Colonic mucosa (tissue), 4 donors: Measurements from ENCODE around the gene FRMPD2. TPM values are rescaled to one million over a fixed set of nuclear protein-coding genes. Genes with fewer than 3 reads are reported as not detected.
"Not testable (repeated sequence)": the region's sequence is repeated elsewhere in the genome, so short reads cannot be mapped to it uniquely, and the experiment has no call there.

ENCODE experiments used
- DNase-seq: peaks from one replicate; pipeline ENCODE4 v3.0.0-alpha.2; 2020
- H3K27ac ChIP-seq: fragments of 200-600 bp; one replicate; pipeline ENCODE4 v1.8.0; 2021
- H3K27me3 ChIP-seq: fragments of 200-600 bp; one replicate; pipeline ENCODE4 v1.8.0; 2021
- H3K36me3 ChIP-seq: fragments of 200-600 bp; one replicate; pipeline ENCODE4 v1.8.0; 2021
- H3K4me1 ChIP-seq: fragments of 200-600 bp; one replicate; pipeline ENCODE4 v1.8.0; 2021; ENCODE audit warnings: mild to moderate bottlenecking
- H3K4me3 ChIP-seq: fragments of 200-600 bp; one replicate; pipeline ENCODE4 v1.8.0; 2021
- H3K9ac ChIP-seq, 2 donors: one replicate each; pipeline ENCODE4 v1.7.0; 2013; ENCODE audit warnings: control low read depth in 2 of 2, low read depth in 2 of 2, low read length in 2 of 2
- H3K9me3 ChIP-seq: fragments of 200-600 bp; one replicate; pipeline ENCODE4 v1.8.0; 2021
- CTCF ChIP-seq: fragments of 200-600 bp; IDR thresholded peaks from one replicate; pipeline ENCODE4 v1.8.0; 2022; ENCODE audit warnings: antibody characterized with exemption, mild to moderate bottlenecking
- intact Hi-C: fragments of 100-400 bp; cut with DNase I; formaldehyde crosslinking; loops from one replicate; pipeline ENCODE4 v1.14.1; 2022
- total RNA-seq, 2 donors: library from RNA; stranded (reverse); fragmentation: NEBNext Ultra II Directional in 1 of 2; extraction: Animal tissue kit (Norgen Biotek cat#: 25700) in 1 of 2; gene quantifications; one replicate each; pipeline ENCODE4 v1.2.1, GENCODE V29; 2021
- donor health status: healthy.
- donor health status: DM: no; HTN: no; CAD: no.
- donor health status: DM: no; HTN: no; CAD: no.

FRMPD2 gene
- total RNA-seq, 2 donors from 2014 or later, result 0.35 TPM; not detected in 1

- Histone ChIP-seq H3K36me3 (no peaks in the 10 kb centered on the region), H3K4me1 (no peaks in the 10 kb centered on the region), H3K27ac (no peak overlapping the region), H3K9ac (no peak overlapping the region), H3K4me3 (no peak overlapping the region), H3K9me3 (no peaks in the 10 kb centered on the region), H3K27me3 (no peaks in the 10 kb centered on the region)
- no peak for DNase-seq
- no peak for TF ChIP-seq CTCF
- intact Hi-C loops, result loop anchor here (5.0 kb wide), 1 partner anchor 68 kb away; no protein-coding TSS in a partner anchor
Observed at GRCh38 chr10:48284811-48285210, 10.3 kb upstream of the FRMPD2 start.

GRCh38 chr10:48284002-48284546 is 9.6 kb upstream of the FRMPD2 start:
- TF ChIP-seq CTCF, result no peak

GRCh38 chr10:48282829-48283228 is 8.3 kb upstream of the FRMPD2 start:
- H3K4me3 ChIP-seq, result no peak overlapping the region
- intact Hi-C loops, result no loop called here
- H3K27ac ChIP-seq, result no peak overlapping the region
- no peaks in the 10 kb centered on the region for H3K36me3 ChIP-seq
- TF ChIP-seq CTCF, result no peak
- no peaks in the 10 kb centered on the region for H3K27me3 ChIP-seq
- no peaks in the 10 kb centered on the region for H3K4me1 ChIP-seq
- DNase-seq, result no peak
- H3K9ac ChIP-seq, result no peak overlapping the region
- no peaks in the 10 kb centered on the region for H3K9me3 ChIP-seq

More at GRCh38 chr10:48284002-48284546, 9.6 kb upstream of the FRMPD2 start:
- intact Hi-C loops, result no loop called here
- Histone ChIP-seq H3K27ac (no peak overlapping the region), H3K36me3 (no peaks in the 10 kb centered on the region), H3K4me1 (no peaks in the 10 kb centered on the region), H3K9me3 (no peaks in the 10 kb centered on the region), H3K4me3 (no peak overlapping the region), H3K9ac (no peak overlapping the region), H3K27me3 (no peaks in the 10 kb centered on the region)
- DNase-seq, result no peak

GRCh38 chr10:48281697-48282096 is 7.2 kb upstream of the FRMPD2 start:
- H3K27me3 ChIP-seq, H3K9me3 ChIP-seq, H3K36me3 ChIP-seq, DNase-seq, H3K9ac ChIP-seq, intact Hi-C loops, H3K4me3 ChIP-seq, H3K4me1 ChIP-seq, H3K27ac ChIP-seq: not testable (repeated sequence)

DNA sequence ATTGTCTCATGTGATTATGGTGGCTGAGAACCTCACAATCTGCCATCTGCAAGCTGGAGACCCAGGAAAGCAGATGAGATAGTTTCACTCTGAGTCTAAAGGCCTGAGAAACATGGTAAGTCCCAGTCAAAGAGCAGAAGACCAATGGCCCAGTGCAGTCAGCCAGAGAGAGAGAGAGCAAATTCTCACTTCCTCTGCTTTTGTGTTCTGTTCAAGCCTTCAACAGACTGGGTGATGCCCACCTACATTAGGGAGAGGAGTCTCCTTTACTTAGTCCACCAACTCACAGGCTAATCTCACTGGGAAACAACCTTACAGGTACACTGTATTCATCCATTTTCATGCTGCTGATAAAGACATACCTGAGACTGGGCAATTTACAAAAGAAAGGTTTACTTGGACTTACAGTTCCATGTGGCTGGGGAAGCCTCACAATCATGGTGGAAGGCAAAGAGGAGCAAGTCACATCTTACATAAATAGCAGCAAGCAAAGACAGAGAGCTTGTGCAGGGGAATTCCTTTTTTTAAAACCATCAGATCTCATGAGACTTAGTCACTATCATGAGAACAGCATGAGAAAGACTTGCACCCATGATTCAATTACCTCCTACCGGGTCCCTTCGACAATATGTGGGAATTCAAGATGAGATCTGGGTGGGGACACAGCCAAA is 4.7 kb upstream of the FRMPD2 start:
- intact Hi-C loops, result no loop called here
- DNase-seq, result no peak
- H3K27ac ChIP-seq, result no peak overlapping the region
- no peaks in the 10 kb centered on the region for H3K27me3 ChIP-seq
- no peaks in the 10 kb centered on the region for H3K4me1 ChIP-seq
- no peaks in the 10 kb centered on the region for H3K36me3 ChIP-seq
- no peak overlapping the region for H3K9ac ChIP-seq
- H3K9me3 ChIP-seq, result no peaks in the 10 kb centered on the region
- TF ChIP-seq CTCF, result no peak
- H3K4me3 ChIP-seq, result no peak overlapping the region

GRCh38 chr10:48277093-48277492 is 2.6 kb upstream of the FRMPD2 start:
- Histone ChIP-seq H3K36me3 (no peaks in the 10 kb centered on the region), H3K9me3 (no peaks in the 10 kb centered on the region), H3K27ac (no peak overlapping the region), H3K4me1 (no peaks in the 10 kb centered on the region), H3K4me3 (no peak overlapping the region), H3K9ac (no peak overlapping the region), H3K27me3 (no peaks in the 10 kb centered on the region)
- DNase-seq, result no peak
- intact Hi-C loops, result no loop called here
- TF ChIP-seq CTCF, result no peak
